ENCODE results near the gene TAF11L6.
"Not testable (repeated sequence)": the region's sequence is repeated elsewhere in the genome, so short reads cannot be mapped to it uniquely, and the experiment has no call there.

TAF11L6 gene

DNA sequence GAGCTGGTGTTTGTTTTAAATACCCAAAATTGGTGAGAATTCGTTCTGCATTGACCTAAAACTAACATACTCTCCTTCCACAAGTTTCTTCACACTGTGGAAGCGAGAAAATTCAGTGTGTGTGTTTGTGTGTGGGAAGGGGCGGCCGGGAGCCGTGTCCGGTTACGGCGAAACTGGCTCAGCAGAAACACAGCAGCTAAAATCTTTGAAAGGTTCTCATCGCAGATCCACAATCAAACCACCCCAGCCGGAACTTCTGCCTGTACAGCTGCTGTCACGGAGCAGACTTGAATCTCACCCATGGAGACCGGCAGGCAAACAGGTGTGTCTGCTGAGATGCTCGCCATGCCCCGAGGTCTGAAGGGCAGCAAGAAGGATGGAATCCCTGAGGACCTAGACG lies at the start of gene TAF11L6:
Gene TAF11L6 (plus strand): TSS at position 301 of the 400 bp plus-strand sequence.
- not testable (repeated sequence) for DNase-seq (ENCODE audit: low read depth in 2 of 2)

DNA sequence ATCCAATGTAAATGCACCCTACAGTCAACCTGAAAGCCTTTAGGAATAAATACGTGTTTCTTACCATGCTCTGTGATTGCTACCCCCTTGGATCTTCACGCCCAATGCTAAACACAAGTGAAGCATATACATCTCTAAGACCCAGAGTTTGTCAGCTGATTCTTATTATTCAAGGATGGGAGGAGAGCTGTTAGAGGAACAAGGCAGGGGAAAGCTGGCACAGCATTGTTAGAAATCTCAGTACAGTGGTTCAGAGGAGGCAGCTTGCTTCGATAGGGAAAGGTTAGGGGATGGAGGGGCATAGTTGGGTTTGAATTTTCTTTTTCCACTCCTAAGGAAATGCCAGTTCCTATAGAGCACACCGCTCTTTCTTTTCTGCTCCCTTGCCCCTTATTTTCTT lies 47.1 kb upstream of the TAF11L6 start:
- no peak for DNase-seq (ENCODE audit: low read depth in 2 of 2)

DNA sequence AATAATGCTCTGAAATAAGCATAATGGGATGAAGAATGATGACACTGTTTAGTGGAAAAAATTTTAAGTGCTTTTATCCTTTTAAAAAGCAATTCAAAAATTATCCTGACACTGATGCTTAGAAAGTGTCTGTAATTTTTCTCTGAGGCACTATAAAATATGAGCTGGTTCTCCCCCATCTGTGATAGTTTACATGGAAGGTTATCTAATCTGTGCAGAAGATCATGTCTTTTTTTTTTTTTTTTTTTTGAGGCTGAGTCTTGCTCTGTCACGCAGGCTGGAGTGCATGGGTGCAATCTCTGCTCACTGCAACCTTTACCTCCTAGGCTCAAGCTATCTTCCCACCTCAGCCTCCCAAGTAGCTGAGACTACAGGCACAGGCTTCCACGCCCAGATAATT lies 45.7 kb upstream of the TAF11L6 start:
- DNase-seq (ENCODE audit: low read depth in 2 of 2): no peak

DNA sequence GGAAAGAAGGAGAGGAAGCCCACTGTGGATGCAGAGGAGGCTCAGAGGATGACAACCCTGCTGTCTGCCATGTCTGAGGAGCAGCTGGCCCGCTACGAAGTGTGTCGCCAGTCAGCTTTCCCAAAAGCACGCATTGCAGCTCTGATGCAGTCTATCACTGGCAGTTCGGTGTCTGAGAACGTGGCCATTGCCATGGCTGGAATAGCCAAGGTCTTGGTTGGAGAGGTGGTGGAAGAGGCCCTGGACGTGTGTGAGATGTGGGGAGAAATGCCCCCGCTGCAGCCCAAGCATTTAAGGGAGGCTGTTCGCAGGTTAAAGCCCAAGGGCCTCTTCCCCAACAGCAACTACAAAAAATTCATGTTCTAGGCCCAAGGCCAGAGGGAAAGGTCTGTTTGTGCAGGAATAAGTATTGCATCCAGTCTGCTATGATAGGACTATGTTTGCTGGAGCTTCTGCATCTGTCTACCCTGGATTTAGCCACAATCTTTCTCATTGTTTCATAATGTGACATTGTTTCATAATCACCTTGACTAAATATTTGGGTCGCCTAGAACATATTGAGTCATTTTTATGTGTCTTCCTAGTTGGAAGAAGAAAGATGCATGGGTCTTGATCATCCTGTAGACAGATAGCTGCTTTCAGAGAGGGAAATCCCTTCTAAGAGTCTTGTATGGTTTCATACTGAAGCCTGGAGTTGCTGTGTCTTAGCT lies 41.9 kb upstream of the TAF11L6 start:
- DNase-seq (ENCODE audit: low read depth in 2 of 2): not testable (repeated sequence)

DNA sequence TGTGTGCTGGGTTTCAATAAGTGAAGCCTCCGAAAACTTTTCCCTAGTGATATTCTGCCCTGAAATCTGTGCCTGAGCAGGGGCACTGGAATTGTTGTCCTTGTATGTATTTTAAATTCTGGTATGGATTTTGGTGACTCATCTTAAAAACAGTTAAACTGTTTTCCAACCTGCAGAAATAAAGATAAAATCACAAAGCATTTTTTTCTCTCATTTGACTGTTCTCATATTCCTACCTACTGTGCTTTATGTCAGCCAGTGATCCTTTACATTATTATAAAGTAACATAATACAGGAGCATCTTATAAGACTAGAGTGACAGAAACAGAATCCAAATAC lies 41.3 kb upstream of the TAF11L6 start:
- no peak for DNase-seq (ENCODE audit: low read depth in 2 of 2)

DNA sequence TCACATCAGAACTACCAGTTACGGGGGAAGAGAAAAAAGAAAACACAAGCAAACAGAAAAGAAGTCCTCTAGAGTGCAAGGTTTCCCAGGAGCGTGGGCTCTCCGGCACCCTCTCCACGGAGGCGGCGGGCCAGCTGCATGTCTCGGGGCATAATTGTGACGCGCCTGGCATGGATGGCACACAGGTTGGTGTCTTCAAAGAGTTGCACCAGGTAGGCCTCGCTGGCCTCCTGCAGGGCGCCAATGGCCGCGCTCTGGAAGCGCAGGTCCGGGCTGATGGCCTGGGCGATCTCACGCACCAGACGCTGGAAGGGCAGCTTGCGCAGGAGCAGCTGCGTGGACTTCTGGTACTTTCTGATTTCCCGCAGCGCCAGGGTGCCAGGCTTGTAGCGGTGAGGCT lies 37.2 kb upstream of the TAF11L6 start:
- not testable (repeated sequence) for DNase-seq (ENCODE audit: low read depth in 2 of 2)

DNA sequence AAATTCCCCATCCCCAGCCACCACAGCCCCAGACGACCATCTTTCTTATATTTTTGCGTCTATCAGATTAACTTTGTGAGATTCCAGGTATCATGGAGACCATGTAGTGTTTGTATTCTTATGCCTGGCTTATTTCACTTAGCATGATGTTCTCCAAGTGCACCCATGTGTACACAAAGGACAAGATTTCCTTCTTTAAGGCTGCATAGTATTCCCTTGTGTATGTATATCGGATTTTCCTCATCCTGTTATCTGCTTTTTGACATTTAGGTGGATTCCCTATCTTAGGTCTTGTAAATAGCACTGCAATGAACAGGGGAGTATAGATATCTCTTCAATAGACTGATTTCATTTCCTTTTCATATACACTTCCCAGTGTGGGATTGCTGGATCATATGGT lies 35.7 kb upstream of the TAF11L6 start:
- no peak for DNase-seq (ENCODE audit: low read depth in 2 of 2)

DNA sequence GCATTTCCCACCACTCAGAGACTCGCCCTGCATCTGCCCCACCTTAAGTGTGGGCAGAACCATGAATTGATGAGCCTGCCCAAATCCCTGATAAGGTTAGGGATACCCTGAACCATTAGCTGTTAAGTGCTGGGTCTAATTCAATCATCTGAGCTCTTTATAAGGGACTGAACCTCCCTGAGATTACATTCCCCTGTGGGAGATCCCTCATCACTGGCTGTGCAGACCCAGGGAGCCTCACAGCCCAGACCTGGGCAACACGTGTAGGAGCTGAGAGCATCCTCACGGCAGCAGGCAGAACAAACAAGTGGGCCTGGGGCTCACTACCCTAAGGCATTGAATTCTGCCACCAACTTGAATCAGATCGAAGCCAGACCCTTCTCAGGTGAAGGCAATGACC lies 31.0 kb upstream of the TAF11L6 start:
- no peak for DNase-seq (ENCODE audit: low read depth in 2 of 2)

DNA sequence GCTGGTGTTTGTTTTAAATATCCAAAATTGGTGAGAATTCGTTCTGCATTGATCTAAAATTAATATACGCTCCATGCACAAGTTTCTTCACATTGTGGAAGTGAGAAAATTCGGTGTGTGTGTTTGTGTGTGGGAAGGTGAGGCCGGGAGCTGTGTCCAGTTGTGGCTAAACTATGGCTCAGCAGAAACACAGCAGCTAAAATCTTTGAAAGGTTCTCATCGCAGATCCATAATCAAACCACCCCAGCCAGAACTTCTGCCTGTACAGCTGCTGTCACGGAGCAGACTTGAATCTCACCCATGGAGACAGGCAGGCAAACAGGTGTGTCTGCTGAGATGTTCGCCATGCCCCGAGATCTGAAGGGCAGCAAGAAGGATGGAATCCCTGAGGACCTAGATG lies 30.5 kb upstream of the TAF11L6 start, which contains the start of gene TAF11L2:
Gene TAF11L2 (plus strand): TSS at position 301 of the 400 bp plus-strand sequence.
- DNase-seq (ENCODE audit: low read depth in 2 of 2): not testable (repeated sequence)

DNA sequence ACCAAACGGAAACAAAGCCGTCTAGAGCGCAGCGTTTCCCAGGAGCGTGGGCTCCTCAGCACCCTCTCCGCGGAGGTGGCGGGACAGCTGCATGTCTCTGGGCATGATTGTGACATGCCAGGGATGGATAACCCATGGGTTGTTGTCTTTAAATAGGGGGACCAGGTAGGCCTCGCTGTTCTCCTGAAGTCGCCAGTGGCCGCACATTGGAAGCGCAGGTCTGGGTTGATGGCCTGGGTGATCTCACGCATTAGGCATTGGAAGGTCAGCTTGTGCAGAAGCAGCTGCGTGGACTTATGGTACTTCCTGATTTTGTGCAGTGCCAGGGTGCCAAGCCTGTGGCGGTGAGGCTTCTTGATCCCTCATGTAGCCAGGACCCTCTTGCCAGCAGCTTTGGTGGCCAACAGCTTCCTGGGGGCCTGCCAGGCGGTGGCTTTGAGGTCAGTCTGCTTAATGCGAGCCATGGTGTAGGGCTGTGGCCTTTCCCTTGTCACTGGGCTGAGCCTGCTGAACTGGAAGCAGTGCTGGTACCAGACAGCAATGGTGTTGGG lies 16.6 kb upstream of the TAF11L6 start:
- DNase-seq (ENCODE audit: low read depth in 2 of 2): no peak

DNA sequence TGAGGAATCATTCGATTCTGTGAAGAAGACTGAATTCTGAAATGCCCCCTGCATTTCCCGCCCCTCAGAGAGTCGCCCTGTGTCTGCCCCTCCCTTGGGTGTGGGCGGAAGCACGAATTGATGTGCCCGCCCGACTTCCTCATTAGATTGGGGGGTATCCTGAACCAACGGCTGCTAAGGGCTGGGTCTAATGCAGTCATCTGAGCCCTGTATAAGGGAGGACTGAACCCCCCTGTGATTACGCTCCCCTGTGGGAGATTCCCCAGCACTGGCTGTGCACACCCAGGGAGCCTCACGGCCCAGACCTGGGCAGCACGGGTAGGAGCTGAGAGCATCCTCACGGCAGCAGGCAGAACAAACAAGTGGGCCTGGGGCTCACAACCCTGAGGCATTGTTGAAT lies 10.9 kb upstream of the TAF11L6 start:
- DNase-seq (ENCODE audit: low read depth in 2 of 2): not testable (repeated sequence)

DNA sequence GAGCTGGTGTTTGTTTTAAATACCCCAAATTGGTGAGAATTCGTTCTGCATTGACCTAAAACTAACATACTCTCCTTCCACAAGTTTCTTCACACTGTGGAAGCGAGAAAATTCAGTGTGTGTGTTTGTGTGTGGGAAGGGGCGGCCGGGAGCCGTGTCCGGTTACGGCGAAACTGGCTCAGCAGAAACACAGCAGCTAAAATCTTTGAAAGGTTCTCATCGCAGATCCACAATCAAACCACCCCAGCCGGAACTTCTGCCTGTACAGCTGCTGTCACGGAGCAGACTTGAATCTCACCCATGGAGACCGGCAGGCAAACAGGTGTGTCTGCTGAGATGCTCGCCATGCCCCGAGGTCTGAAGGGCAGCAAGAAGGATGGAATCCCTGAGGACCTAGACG lies 10.4 kb upstream of the TAF11L6 start, which contains the start of gene TAF11L3:
Gene TAF11L3 (plus strand): TSS at position 301 of the 400 bp plus-strand sequence.
- not testable (repeated sequence) for DNase-seq (ENCODE audit: low read depth in 2 of 2)

DNA sequence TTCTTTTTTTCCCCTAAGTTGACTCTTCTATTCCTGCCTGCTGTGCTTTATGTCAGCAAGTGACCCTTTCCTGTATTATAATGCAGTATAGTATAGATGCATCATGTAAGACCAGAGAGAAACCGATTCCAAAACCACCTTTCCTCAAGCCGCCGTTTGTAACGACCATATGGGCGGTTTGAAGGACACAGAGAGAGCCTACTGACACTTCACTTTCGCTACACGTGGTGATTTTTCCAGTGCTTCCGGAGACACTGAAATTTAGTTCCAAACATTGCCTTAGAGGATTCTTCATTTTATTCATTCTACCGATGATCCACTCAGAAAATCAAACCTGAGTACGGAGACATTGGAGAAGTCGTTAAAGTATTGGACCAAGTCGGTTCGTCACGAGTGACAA lies 9.0 kb upstream of the TAF11L6 start:
- not testable (repeated sequence) for DNase-seq (ENCODE audit: low read depth in 2 of 2)

DNA sequence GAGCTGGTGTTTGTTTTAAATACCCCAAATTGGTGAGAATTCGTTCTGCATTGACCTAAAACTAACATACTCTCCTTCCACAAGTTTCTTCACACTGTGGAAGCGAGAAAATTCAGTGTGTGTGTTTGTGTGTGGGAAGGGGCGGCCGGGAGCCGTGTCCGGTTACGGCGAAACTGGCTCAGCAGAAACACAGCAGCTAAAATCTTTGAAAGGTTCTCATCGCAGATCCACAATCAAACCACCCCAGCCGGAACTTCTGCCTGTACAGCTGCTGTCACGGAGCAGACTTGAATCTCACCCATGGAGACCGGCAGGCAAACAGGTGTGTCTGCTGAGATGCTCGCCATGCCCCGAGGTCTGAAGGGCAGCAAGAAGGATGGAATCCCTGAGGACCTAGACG lies 7.0 kb upstream of the TAF11L6 start, which contains the start of gene TAF11L4:
Gene TAF11L4 (plus strand): TSS at position 301 of the 400 bp plus-strand sequence.
- not testable (repeated sequence) for DNase-seq (ENCODE audit: low read depth in 2 of 2)

DNA sequence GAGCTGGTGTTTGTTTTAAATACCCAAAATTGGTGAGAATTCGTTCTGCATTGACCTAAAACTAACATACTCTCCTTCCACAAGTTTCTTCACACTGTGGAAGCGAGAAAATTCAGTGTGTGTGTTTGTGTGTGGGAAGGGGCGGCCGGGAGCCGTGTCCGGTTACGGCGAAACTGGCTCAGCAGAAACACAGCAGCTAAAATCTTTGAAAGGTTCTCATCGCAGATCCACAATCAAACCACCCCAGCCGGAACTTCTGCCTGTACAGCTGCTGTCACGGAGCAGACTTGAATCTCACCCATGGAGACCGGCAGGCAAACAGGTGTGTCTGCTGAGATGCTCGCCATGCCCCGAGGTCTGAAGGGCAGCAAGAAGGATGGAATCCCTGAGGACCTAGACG lies 3.5 kb upstream of the TAF11L6 start, which contains the start of gene TAF11L5:
Gene TAF11L5 (plus strand): TSS at position 301 of the 400 bp plus-strand sequence.
- DNase-seq (ENCODE audit: low read depth in 2 of 2): not testable (repeated sequence)

DNA sequence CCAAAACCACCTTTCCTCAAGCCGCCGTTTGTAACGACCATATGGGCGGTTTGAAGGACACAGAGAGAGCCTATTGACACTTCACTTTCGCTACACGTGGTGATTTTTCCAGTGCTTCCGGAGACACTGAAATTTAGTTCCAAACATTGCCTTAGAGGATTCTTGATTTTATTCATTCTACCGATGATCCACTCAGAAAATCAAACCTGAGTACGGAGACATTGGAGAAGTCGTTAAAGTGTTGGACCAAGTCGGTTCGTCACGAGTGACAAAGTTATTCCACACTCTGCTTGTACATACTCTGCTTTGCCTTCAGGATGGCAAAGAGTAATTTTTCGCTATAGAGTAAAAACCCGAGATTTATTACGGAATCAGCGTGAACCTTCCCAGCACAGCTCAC lies 2.0 kb upstream of the TAF11L6 start:
- not testable (repeated sequence) for DNase-seq (ENCODE audit: low read depth in 2 of 2)

Measured in stimulated activated CD4-positive, alpha-beta T cell treated with anti-CD3 and anti-CD28 coated beads, Interleukin-1b, Interleukin-23, amount 100 ng/mL, for 1 hour (primary cell).